T-helper 17 cell (primary cell): ENCODE measurements around the gene DRAM2. TPM values are rescaled to one million over a fixed set of nuclear protein-coding genes. Genes with fewer than 3 reads are reported as not detected.
"Not testable (repeated sequence)": the region's sequence is repeated elsewhere in the genome, so short reads cannot be mapped to it uniquely, and the experiment has no call there.

ENCODE experiments used
- ATAC-seq: fragments of 150-1000 bp; cut with Tn5 transposase; 2 replicates; pipeline ENCODE4 v1.10.0; 2021; ENCODE audit warnings: mild to moderate bottlenecking, moderate library complexity
- DNase-seq, 3 donors: peaks; one replicate each; pipeline versions ENCODE4 v3.0.0 to v3.0.0-alpha.2; 2020 to 2021
- H3K9me3 ChIP-seq: one replicate; pipeline ENCODE4 v1.7.0; 2013; ENCODE audit warnings: low read length, mild to moderate bottlenecking; ENCODE audit not compliant: control insufficient read depth, poor library complexity, severe bottlenecking
- H3K27ac Mint-ChIP-seq: one replicate; pipeline ENCODE4 v1.8.0; 2022; ENCODE audit warnings: mild to moderate bottlenecking, moderate library complexity, mixed read lengths
- H3K27me3 Mint-ChIP-seq: one replicate; pipeline ENCODE4 v1.8.0; 2022; ENCODE audit warnings: mixed read lengths
- H3K36me3 Mint-ChIP-seq: one replicate; pipeline ENCODE4 v1.8.0; 2022; ENCODE audit warnings: low read depth, mixed read lengths
- H3K4me1 Mint-ChIP-seq: one replicate; pipeline ENCODE4 v1.8.0; 2022; ENCODE audit warnings: mild to moderate bottlenecking, mixed read lengths
- H3K4me3 Mint-ChIP-seq: one replicate; pipeline ENCODE4 v1.8.0; 2022; ENCODE audit warnings: mild to moderate bottlenecking, moderate library complexity, mixed read lengths
- total RNA-seq, 4 donors: library from RNA in 2 of 4; stranded (reverse) in 2 of 4; gene quantifications; one replicate each; pipeline ENCODE4 v1.2.3 and lab custom pipeline; 2022 to 2026

DRAM2 gene
- total RNA-seq, 2 donors from 2014 or later: 30.7 to 31.1 TPM

- Mint-ChIP-seq H3K27me3 (no peaks in the 10 kb centered on the region), H3K36me3 (peaks cover 10% of the 10 kb centered on the region), H3K4me1 (peaks cover 26% of the 10 kb centered on the region), H3K27ac (no peak overlapping the region), H3K4me3 (no peak overlapping the region)
- DNase-seq (no peak), ATAC-seq (no peak)
- H3K9me3 ChIP-seq: no peaks in the 10 kb centered on the region
Measured at GRCh38 chr1:111131693-111132092, 8.2 kb downstream of the DRAM2 start.

- H3K9me3 ChIP-seq: no peaks in the 10 kb centered on the region
- H3K4me3 Mint-ChIP-seq: no peak overlapping the region
- H3K36me3 Mint-ChIP-seq: peaks cover 10% of the 10 kb centered on the region
- ATAC-seq (no peak), DNase-seq (no peak)
- peak overlapping the region; percentile 24 for H3K27ac Mint-ChIP-seq
- no peaks in the 10 kb centered on the region for H3K27me3 Mint-ChIP-seq
- H3K4me1 Mint-ChIP-seq: peaks cover 20% of the 10 kb centered on the region
Measured at GRCh38 chr1:111129376-111129775, 10.5 kb downstream of the DRAM2 start.

- ATAC-seq (peak; percentile 72), DNase-seq (no peak)
- no peak overlapping the region for H3K4me3 Mint-ChIP-seq
- H3K9me3 ChIP-seq: no peaks in the 10 kb centered on the region
- peaks cover 19% of the 10 kb centered on the region for H3K4me1 Mint-ChIP-seq
- peaks cover 13% of the 10 kb centered on the region for H3K36me3 Mint-ChIP-seq
- H3K27me3 Mint-ChIP-seq: no peaks in the 10 kb centered on the region
- no peak overlapping the region for H3K27ac Mint-ChIP-seq
Measured at GRCh38 chr1:111127923-111128643, 11.8 kb downstream of the DRAM2 start.

- H3K4me1 Mint-ChIP-seq: peaks cover 13% of the 10 kb centered on the region
- no peaks in the 10 kb centered on the region for H3K9me3 ChIP-seq
- ATAC-seq: no peak
- no peak overlapping the region for H3K4me3 Mint-ChIP-seq
- peak overlapping the region; percentile 51 for H3K27ac Mint-ChIP-seq
- H3K36me3 Mint-ChIP-seq: peaks cover 11% of the 10 kb centered on the region
- DNase-seq: no peak
- no peaks in the 10 kb centered on the region for H3K27me3 Mint-ChIP-seq
Measured at GRCh38 chr1:111126354-111126753, 13.5 kb downstream of the DRAM2 start.

- no peaks in the 10 kb centered on the region for H3K27me3 Mint-ChIP-seq
- H3K4me1 Mint-ChIP-seq: no peaks in the 10 kb centered on the region
- no peak for DNase-seq
- H3K4me3 Mint-ChIP-seq: no peak overlapping the region
- no peak for ATAC-seq
- no peaks in the 10 kb centered on the region for H3K9me3 ChIP-seq
- peaks cover 12% of the 10 kb centered on the region for H3K36me3 Mint-ChIP-seq
- H3K27ac Mint-ChIP-seq: no peak overlapping the region
Measured at GRCh38 chr1:111116496-111116895, 23.4 kb downstream of the DRAM2 start.

- DNase-seq (no peak), ATAC-seq (no peak)
- Mint-ChIP-seq H3K27me3 (no peaks in the 10 kb centered on the region), H3K36me3 (peaks cover 7% of the 10 kb centered on the region), H3K27ac (no peak overlapping the region), H3K4me3 (peak overlapping the region; percentile 42), H3K4me1 (no peaks in the 10 kb centered on the region)
- peaks cover 4% of the 10 kb centered on the region for H3K9me3 ChIP-seq
Measured at GRCh38 chr1:111110197-111110899, 29.5 kb downstream of the DRAM2 start.

- H3K27ac Mint-ChIP-seq: no peak overlapping the region
- H3K4me3 Mint-ChIP-seq: no peak overlapping the region
- no peak for DNase-seq
- no peaks in the 10 kb centered on the region for H3K4me1 Mint-ChIP-seq
- H3K9me3 ChIP-seq: peaks cover 4% of the 10 kb centered on the region
- no peaks in the 10 kb centered on the region for H3K27me3 Mint-ChIP-seq
- ATAC-seq: no peak
- H3K36me3 Mint-ChIP-seq: peaks cover 2% of the 10 kb centered on the region
Measured at GRCh38 chr1:111104981-111105380, 34.9 kb downstream of the DRAM2 start.

GRCh38 chr1:111101854-111102642, 37.8 kb downstream of the DRAM2 start:
- peaks cover 3% of the 10 kb centered on the region for H3K36me3 Mint-ChIP-seq
- no peak overlapping the region for H3K4me3 Mint-ChIP-seq
- no peaks in the 10 kb centered on the region for H3K4me1 Mint-ChIP-seq
- H3K27me3 Mint-ChIP-seq: no peaks in the 10 kb centered on the region
- DNase-seq (no peak), ATAC-seq (no peak)
- no peak overlapping the region for H3K27ac Mint-ChIP-seq
- peaks cover 3% of the 10 kb centered on the region for H3K9me3 ChIP-seq

- Mint-ChIP-seq H3K36me3 (peaks cover 2% of the 10 kb centered on the region), H3K4me3 (no peak overlapping the region), H3K27me3 (no peaks in the 10 kb centered on the region), H3K27ac (no peak overlapping the region), H3K4me1 (no peaks in the 10 kb centered on the region)
- no peak for DNase-seq
- peaks cover 3% of the 10 kb centered on the region for H3K9me3 ChIP-seq
- no peak for ATAC-seq
Measured at GRCh38 chr1:111099289-111099688, 40.6 kb downstream of the DRAM2 start.

GRCh38 chr1:111097356-111098099, 42.4 kb downstream of the DRAM2 start:
- Mint-ChIP-seq H3K27me3 (no peaks in the 10 kb centered on the region), H3K4me3 (no peak overlapping the region), H3K4me1 (no peaks in the 10 kb centered on the region), H3K27ac (no peak overlapping the region), H3K36me3 (peaks cover 2% of the 10 kb centered on the region)
- H3K9me3 ChIP-seq: peaks cover 3% of the 10 kb centered on the region
- DNase-seq (no peak), ATAC-seq (no peak)

GRCh38 chr1:111095421-111095820, 44.5 kb downstream of the DRAM2 start:
- ATAC-seq, H3K27ac Mint-ChIP-seq, H3K4me3 Mint-ChIP-seq: not testable (repeated sequence)

GRCh38 chr1:111089638-111090037, 50.3 kb downstream of the DRAM2 start:
- Mint-ChIP-seq H3K27me3 (peaks cover 41% of the 10 kb centered on the region), H3K4me3 (no peak overlapping the region), H3K36me3 (no peaks in the 10 kb centered on the region), H3K27ac (no peak overlapping the region), H3K4me1 (no peaks in the 10 kb centered on the region)
- ATAC-seq (no peak), DNase-seq (no peak)
- H3K9me3 ChIP-seq: no peaks in the 10 kb centered on the region

More at GRCh38 chr1:111095421-111095820, 44.5 kb downstream of the DRAM2 start:
- not testable (repeated sequence) for H3K9me3 ChIP-seq, DNase-seq, H3K27me3 Mint-ChIP-seq, H3K36me3 Mint-ChIP-seq, H3K4me1 Mint-ChIP-seq

GRCh38 chr1:111085676-111086075, 54.2 kb downstream of the DRAM2 start:
- ATAC-seq (no peak), DNase-seq (no peak)
- Mint-ChIP-seq H3K27me3 (peaks cover 64% of the 10 kb centered on the region), H3K36me3 (peaks cover 2% of the 10 kb centered on the region), H3K4me1 (no peaks in the 10 kb centered on the region), H3K27ac (no peak overlapping the region), H3K4me3 (no peak overlapping the region)
- H3K9me3 ChIP-seq: no peaks in the 10 kb centered on the region
